ENCODE data around the gene NTMT1. TPM values are rescaled to one million over a fixed set of nuclear protein-coding genes. Genes with fewer than 3 reads are reported as not detected.
A peak's percentile ranks its signal among the peaks of the same experiment; 100 is the strongest.

The NTMT1 gene
- polyA plus RNA-seq, 2 of the 4 experiments (the other 2 are of a cell fraction): 49.4 to 92.2 TPM

GRCh38 chr9:129624947-129625346, 1.0 kb upstream of the NTMT1 start:
- FAIRE-seq: no peak
- H3K4me1 ChIP-seq: peaks cover 28% of the 10 kb centered on the region

GRCh38 chr9:129626625-129627284, 792 bp downstream of the NTMT1 start:
- Histone ChIP-seq H3K9me3 (no peaks in the 10 kb centered on the region), H3K27ac (peak overlapping the region; percentile 78 to 98), H3K4me1 (peaks cover 28% of the 10 kb centered on the region), H3K4me2 (peak overlapping the region; percentile 86), H3K4me3 (peak overlapping the region; percentile 69)
- ATAC-seq: peak; percentile 51 to 53
- ChIA-PET POLR2A (interaction anchor here (0.7 to 1.3 kb wide), 8 partner anchors 11 to 545 kb away, joined by 3 to 16 read pairs (median 4); no protein-coding TSS in a partner anchor), CTCF (interaction anchor here (0.8 to 26.2 kb wide), 6 partner anchors 13 to 516 kb away, joined by 3 to 947 read pairs (median 96); partner anchors contain the start of genes ASB6, CRAT and PTPA)
- WGBS (ENCODE audit: missing lambda C conversion rate): 2% methylated on average over 20 of the region's 20 CpGs
- FAIRE-seq: no peak
- TF ChIP-seq HEYL (CRISPR knock-in tag; IDR thresholded peaks at IDR 0.05) (no peak), NR3C1 (IDR thresholded peaks at IDR 0.05) (no peak), FOSB (CRISPR knock-in tag; IDR thresholded peaks at IDR 0.05) (0 out of 2 replicates have a peak, but pooled peaks have one; percentile 32), MAZ (IDR thresholded peaks at IDR 0.05; ENCODE audit: borderline replicate concordance, low read depth, low read length) (no peak), BCL3 (IDR thresholded peaks at IDR 0.05) (no peak), ZC3H11A (IDR thresholded peaks at IDR 0.05) (no peak), MAX (IDR thresholded peaks at IDR 0.05) (no peak), MYC (IDR thresholded peaks at IDR 0.05; ENCODE audit: borderline replicate concordance, low read length) (no peak), RFX5 (IDR thresholded peaks at IDR 0.05) (no peak), HOXA7 (CRISPR knock-in tag; IDR thresholded peaks at IDR 0.05) (peak; percentile 17; the same call in 1 of the 2 replicates), E2F6 (IDR thresholded peaks at IDR 0.05; ENCODE audit: borderline replicate concordance, low read depth) (no peak), EHMT2 (IDR thresholded peaks at IDR 0.05; ENCODE audit: low read depth) (no peak)
- DNase-seq (ENCODE audit: low read depth in 1 of 2, low spot score in 1 of 2): no peak

More at GRCh38 chr9:129624947-129625346, 1.0 kb upstream of the NTMT1 start:
- ChIA-PET CTCF (interaction anchor here (0.6 to 26.2 kb wide), 43 partner anchors 8 to 630 kb away, joined by 3 to 947 read pairs (median 4); partner anchors contain the start of genes ASB6 and IER5L), POLR2A (interaction anchor here (1.4 to 3.1 kb wide), 3 partner anchors 16 to 485 kb away, joined by 4 to 21 read pairs (median 6); partner anchors contain the start of gene IER5L)
- Histone ChIP-seq H3K4me2 (no peak overlapping the region), H3K27ac (no peak overlapping the region; a peak in 1 of 6 replicates), H3K9me3 (no peaks in the 10 kb centered on the region), H3K4me3 (no peak overlapping the region)
- ATAC-seq (no peak), DNase-seq (ENCODE audit: low read depth in 1 of 2, low spot score in 1 of 2) (no peak)
- TF ChIP-seq HOXA7 (CRISPR knock-in tag; IDR thresholded peaks at IDR 0.05) (no peak), RFX5 (IDR thresholded peaks at IDR 0.05) (no peak), SREBF2 (IDR thresholded peaks at IDR 0.05) (no peak), TP53 (CRISPR knock-in tag; IDR thresholded peaks at IDR 0.05) (no peak), SMC3 (IDR thresholded peaks at IDR 0.05) (no peak), RARB (CRISPR knock-in tag; IDR thresholded peaks at IDR 0.05) (no peak), EHF (CRISPR knock-in tag; IDR thresholded peaks at IDR 0.05) (no peak), PBX3 (IDR thresholded peaks at IDR 0.05) (no peak)
- WGBS (ENCODE audit: missing lambda C conversion rate): 69% methylated on average over 9 of the region's 9 CpGs

All from A549 (cell line).